ENCODE measurements around the gene SMOC2.

DNA sequence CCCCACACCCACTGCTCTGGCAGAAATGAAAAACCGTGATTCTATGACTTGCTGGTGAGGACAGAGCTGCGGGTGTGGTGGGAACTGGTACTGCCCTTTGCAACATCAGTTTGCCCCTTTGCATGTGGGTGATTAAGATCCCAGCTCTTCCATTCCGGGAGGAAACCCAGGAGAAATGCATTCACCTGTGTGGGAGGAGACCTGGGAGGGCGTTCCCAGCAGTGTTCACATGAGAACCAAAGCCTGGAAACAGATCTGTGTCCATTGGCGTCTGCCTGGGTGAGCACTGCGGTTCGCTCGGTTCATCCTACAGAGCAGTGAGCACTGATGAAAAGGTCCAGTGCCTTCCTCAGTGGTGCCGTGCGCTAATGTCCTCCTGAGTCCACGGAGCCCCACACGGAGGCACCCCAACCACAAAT, 89.7 kb downstream of the SMOC2 start:
- TF ChIP-seq, protein P1, sequence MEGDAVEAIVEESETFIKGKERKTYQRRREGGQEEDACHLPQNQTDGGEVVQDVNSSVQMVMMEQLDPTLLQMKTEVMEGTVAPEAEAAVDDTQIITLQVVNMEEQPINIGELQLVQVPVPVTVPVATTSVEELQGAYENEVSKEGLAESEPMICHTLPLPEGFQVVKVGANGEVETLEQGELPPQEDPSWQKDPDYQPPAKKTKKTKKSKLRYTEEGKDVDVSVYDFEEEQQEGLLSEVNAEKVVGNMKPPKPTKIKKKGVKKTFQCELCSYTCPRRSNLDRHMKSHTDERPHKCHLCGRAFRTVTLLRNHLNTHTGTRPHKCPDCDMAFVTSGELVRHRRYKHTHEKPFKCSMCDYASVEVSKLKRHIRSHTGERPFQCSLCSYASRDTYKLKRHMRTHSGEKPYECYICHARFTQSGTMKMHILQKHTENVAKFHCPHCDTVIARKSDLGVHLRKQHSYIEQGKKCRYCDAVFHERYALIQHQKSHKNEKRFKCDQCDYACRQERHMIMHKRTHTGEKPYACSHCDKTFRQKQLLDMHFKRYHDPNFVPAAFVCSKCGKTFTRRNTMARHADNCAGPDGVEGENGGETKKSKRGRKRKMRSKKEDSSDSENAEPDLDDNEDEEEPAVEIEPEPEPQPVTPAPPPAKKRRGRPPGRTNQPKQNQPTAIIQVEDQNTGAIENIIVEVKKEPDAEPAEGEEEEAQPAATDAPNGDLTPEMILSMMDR (conservative IDR thresholded peaks at IDR 0.05 in 1 of 2, IDR thresholded peaks at IDR 0.05 in 1 of 2; ENCODE audit: extremely low read depth in 1 of 2, insufficient read depth in 1 of 2, low read depth in 1 of 2, low read length in 2 of 2): no peak
- no peak for TF ChIP-seq EZH2 (IDR thresholded peaks at IDR 0.05; ENCODE audit: borderline replicate concordance, low read length)

Data from mammary epithelial cell (primary cell).